NCI-H446 (cell line): ENCODE data around the gene SLC2A10.

Experiments
- DNase-seq, 2 experiments: peaks; one replicate each; lab custom pipeline; 2025; lab: John Stamatoyannopoulos, UW

The SLC2A10 gene

GRCh38 chr20:46770330-46771194 lies 61.1 kb downstream of the SLC2A10 start:
- DNase-seq = no peak

DNA sequence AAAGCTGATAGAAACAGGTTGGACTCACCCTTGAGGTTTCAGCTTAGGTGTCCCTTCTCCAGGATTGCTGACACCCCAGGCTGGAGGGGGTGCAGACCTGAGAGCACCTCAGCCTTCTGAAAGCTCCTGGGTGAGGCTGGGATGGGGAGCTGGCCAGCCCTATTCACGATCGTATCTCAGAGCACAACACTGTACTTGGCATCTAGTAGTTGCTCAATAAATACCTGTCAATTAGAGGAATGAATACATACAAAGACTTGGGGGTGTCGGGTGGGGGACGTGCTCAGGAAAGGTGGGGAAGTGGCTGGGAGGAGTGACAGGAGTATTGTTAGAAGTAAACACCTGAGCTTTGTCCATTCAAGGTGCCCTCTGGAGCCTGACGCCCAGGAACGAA lies 61.7 kb downstream of the SLC2A10 start:
- no peak for DNase-seq

DNA sequence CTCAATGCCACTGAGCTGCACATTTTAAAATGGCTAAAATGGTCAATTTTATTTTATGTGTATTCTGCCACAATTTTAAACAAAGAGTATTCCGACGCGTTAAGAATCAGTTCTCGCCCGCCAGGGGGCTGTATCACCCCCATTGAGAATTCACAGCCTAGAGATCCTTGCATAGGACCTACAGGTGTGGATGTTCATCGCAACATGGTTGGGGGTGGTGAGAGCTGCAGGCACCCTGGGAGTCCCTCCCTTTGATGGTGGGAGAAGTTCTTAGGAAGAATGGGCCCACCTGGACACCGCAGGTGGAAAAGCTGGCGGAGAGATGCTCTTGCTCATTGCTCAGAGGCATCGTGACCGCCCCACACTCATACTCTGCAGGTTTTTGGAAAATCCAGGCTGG lies 63.5 kb downstream of the SLC2A10 start:
- DNase-seq = no peak

DNA sequence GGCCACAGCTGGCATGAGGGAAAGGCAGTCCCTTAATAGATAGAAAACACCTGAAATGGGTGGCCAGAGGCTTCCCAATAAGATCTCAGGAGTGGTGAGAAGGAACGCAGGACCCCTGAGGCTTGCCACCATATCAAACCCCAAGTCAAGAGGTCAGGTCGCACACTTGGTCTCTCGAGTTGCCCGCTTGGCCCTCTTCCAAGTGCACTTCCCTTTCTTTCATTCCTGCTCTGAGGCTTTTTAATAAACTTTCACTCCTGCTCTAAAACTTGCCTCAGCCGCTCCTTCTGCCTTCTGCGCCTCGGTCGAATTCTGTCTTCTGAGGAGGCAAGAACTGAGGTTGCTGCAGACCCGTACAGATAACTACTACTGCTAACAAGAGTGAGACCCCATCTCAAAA lies 64.2 kb downstream of the SLC2A10 start:
- DNase-seq = no peak

DNA sequence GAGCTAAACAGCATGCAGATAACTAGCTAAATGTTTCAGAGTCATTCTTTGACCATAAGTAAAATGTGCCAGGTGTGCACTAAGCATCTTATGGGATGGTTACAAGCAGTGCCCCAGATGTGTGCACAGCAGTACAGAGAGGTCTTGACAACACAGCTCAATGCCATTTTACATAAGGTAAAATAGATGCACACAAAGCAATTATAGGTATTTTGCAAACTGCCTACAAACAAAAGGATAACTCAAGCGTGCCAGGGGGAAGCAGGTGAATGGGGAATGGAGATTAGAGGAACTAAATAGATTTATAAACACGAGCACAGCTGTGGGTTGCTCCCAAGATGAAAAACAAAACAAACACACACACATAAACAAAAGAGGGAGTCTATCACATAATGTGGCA lies 64.8 kb downstream of the SLC2A10 start:
- no peak for DNase-seq

DNA sequence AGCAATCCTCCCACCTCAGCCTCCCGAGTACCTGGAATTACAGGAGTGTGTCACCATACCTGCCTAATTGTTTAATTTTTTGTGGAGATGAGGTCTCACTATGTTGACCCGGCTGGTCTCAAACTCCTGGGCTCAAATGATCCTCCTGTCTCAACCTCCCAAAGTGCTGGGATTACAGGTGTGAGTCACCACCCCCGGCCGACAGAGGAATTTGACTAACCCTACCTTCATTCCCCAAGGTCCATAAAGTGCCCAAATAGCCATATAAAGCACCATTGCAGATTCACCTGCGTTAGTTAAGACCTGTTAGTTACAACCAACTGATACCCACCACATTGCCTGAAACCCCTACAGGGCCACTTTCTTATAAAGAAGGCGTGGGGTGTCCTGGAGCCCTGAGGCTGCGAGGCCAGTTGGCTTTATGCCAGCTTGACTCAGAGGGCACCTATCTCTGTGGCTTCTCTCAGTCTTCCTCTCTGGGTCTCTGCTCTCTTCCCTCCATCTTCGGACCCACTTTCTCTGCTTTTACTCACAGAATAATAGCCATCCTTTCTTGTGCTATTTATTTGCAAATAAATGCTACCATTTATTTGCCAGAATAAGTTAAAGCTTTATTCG lies 65.6 kb downstream of the SLC2A10 start:
- no peak for DNase-seq

GRCh38 chr20:46775806-46776205 lies 66.4 kb downstream of the SLC2A10 start:
- DNase-seq = no peak

DNA sequence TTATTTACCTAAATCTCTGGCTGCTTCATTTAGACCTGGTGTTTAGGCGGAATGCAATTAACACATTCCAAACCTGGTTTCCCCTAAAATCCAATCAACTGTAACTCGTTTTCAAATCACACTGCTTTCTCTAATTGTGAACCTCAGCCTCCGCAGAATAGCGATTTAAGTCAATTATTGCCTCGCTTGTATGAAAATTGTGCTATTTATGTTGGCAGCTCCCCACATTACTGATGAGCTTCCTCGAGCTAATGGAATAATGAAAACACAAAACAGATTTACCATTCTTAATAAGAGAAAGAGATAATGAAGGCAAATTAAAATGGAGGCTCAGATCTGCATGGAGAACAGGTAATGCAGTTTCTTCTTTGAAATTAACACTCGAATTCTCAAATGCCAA lies 67.9 kb downstream of the SLC2A10 start:
- no peak for DNase-seq

- no peak for DNase-seq
These were observed 70.4 kb downstream of the SLC2A10 start for GRCh38 chr20:46779831-46780230.

DNA sequence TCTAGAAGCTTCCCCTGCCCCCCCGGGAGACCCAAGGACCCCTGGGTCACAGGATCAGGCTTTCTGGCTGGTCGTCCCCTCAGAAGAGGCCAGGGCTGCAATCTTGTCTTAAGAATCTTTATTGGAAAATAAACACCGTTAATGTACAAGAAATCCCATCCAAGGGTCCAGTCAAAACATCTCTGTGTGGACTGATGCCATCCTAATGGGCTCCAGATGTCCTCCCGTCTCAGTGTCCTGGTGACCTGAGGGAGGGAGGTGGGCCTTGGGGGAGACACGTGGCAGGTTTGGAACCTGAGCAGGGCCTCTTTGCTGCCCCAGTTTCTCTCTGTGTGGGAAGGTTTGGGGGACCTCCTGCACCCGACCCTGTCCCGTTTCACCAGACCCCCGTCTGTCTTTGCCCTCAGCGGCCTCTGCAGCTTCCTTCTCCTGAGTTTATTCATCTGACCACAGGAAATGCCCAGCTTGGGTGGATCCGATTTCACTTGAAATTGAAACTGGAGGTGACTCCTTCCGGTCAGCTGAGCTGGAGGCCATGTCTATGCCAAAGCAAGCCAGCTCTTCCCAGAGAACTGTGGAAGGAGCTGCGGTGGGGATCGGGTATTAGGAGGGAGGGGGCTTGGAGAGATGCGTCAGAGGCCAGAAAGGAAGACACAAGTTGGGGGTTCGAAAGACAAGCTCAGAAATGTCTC lies 75.1 kb downstream of the SLC2A10 start:
- no peak for DNase-seq
